HepG2 (cell line): ENCODE results near the gene ITIH2. TPM values are rescaled to one million over a fixed set of nuclear protein-coding genes. Genes with fewer than 3 reads are reported as not detected.

ENCODE experiments used
- CAMTA2 ChIP-seq: sonication (generic); formaldehyde crosslinking; IDR thresholded peaks from 2 replicates; pipeline ENCODE4 v1.4.0; 2020; ENCODE audit warnings: mild to moderate bottlenecking, missing genetic modification reagents, borderline replicate concordance
- DR1 ChIP-seq: sonication (generic); formaldehyde crosslinking; IDR thresholded peaks from 2 replicates; pipeline ENCODE4 v1.8.0; 2021; ENCODE audit warnings: mild to moderate bottlenecking, missing genetic modification reagents, inconsistent platforms
- ETV6 ChIP-seq: sonication (generic); formaldehyde crosslinking; conservative IDR thresholded peaks from 2 replicates; pipeline ENCODE4 v1.4.0; 2020; ENCODE audit warnings: missing genetic modification reagents
- HNRNPL ChIP-seq: fragments of 200-400 bp; formaldehyde crosslinking; IDR thresholded peaks from 2 replicates; pipeline ENCODE4 v1.6.1; 2017; ENCODE audit warnings: mild to moderate bottlenecking, low read depth, low read length
- IRX3 ChIP-seq: sonication (generic); formaldehyde crosslinking; IDR thresholded peaks from 2 replicates; pipeline ENCODE4 v1.8.1; 2023; ENCODE audit warnings: mild to moderate bottlenecking, low read depth, missing genetic modification reagents, borderline replicate concordance
- MEF2D ChIP-seq: sonication (generic); formaldehyde crosslinking; IDR thresholded peaks from 2 replicates; pipeline ENCODE4 v1.5.1; 2020; ENCODE audit warnings: mild to moderate bottlenecking, missing genetic modification reagents
- NFYB ChIP-seq: sonication (generic); formaldehyde crosslinking; IDR thresholded peaks from 2 replicates; pipeline ENCODE4 v1.4.0; 2020; ENCODE audit warnings: missing genetic modification reagents
- NR2F6 ChIP-seq, 2 experiments: IDR thresholded peaks; 2 replicates each; pipeline ENCODE4 v1.6.1; 2016; ENCODE audit warnings: antibody characterized with exemption in 1 of 2, mild to moderate bottlenecking in 1 of 2
- POLR2AphosphoS2 ChIP-seq: IDR thresholded peaks from 2 replicates; pipeline ENCODE4 v1.6.1; 2011; ENCODE audit warnings: low read depth, low read length, improper control_type of control experiment
- TGIF2 ChIP-seq: IDR thresholded peaks from 2 replicates; pipeline ENCODE4 v1.6.1; 2016; ENCODE audit warnings: control low read depth, missing compliant biosample characterization
- ZBTB7B ChIP-seq: sonication (generic); formaldehyde crosslinking; IDR thresholded peaks from 2 replicates; pipeline ENCODE4 v1.4.0; 2020; ENCODE audit warnings: missing genetic modification reagents
- ZFYVE20 ChIP-seq: sonication (generic); formaldehyde crosslinking; IDR thresholded peaks from 2 replicates; pipeline ENCODE4 v1.8.0; 2023; ENCODE audit warnings: low read depth, mild to moderate bottlenecking, moderate library complexity, missing genetic modification reagents, borderline replicate concordance
- ZNF235 ChIP-seq: sonication (generic); formaldehyde crosslinking; IDR thresholded peaks from 2 replicates; pipeline ENCODE4 v1.8.1; 2023; ENCODE audit warnings: mild to moderate bottlenecking, missing genetic modification reagents, borderline replicate concordance
- ZNF432 ChIP-seq: sonication (generic); formaldehyde crosslinking; IDR thresholded peaks from 2 replicates; pipeline ENCODE4 v1.5.0; 2020; ENCODE audit warnings: missing genetic modification reagents, mild to moderate bottlenecking, borderline replicate concordance
- ZNF446 ChIP-seq: sonication (generic); formaldehyde crosslinking; IDR thresholded peaks from 2 replicates; pipeline ENCODE4 v1.5.0; 2020; ENCODE audit warnings: mild to moderate bottlenecking, missing genetic modification reagents
- ZNF770 ChIP-seq: sonication (generic); formaldehyde crosslinking; IDR thresholded peaks from 2 replicates; pipeline ENCODE4 v1.5.0; 2020; ENCODE audit warnings: mild to moderate bottlenecking, missing genetic modification reagents
- polyA plus RNA-seq, 8 experiments: library from polyadenylated mRNA; depleted of rRNA in 3 of 8; stranded (reverse) in 7 of 8; unstranded in 1 of 8; fragments of >200 nt; fragmentation: Illumina TruSeq in 4 of 8; extraction: Trizol in 4 of 8; gene quantifications; 2 replicates each; pipeline versions ENCODE4 v1.2.1 to v1.2.3, GENCODE V29; 2011 to 2016; ENCODE audit warnings: low read depth in 4 of 8, missing spikeins in 1 of 8, mixed read lengths in 1 of 8; ENCODE audit not compliant: insufficient read depth in 1 of 8
- total RNA-seq, 5 experiments: library from RNA; depleted of rRNA; stranded (reverse); fragments of >200 nt; fragmentation: Illumina TruSeq; extraction: Trizol; gene quantifications; 2 replicates each; pipeline ENCODE4 v1.2.3, GENCODE V29; 2016; ENCODE audit warnings: low read depth in 1 of 5
- TF ChIP-seq, protein P1 (sequence below): sonication (generic); formaldehyde crosslinking; IDR thresholded peaks from 2 replicates; pipeline ENCODE4 v1.8.0; 2022; ENCODE audit warnings: missing genetic modification reagents, mild to moderate bottlenecking, moderate library complexity, borderline replicate concordance
- TF ChIP-seq, protein P2 (sequence below): sonication (generic); formaldehyde crosslinking; IDR thresholded peaks from 2 replicates; pipeline ENCODE4 v1.4.0; 2020; ENCODE audit warnings: missing genetic modification reagents
- TF ChIP-seq, protein P3 (sequence below): sonication (generic); formaldehyde crosslinking; IDR thresholded peaks from 2 replicates; pipeline ENCODE4 v1.8.1; 2023; ENCODE audit warnings: mild to moderate bottlenecking, missing genetic modification reagents

Gene ITIH2
- total and polyA plus RNA-seq, 2 of the 13 experiments (the other 11 are each of a cell fraction or from before 2014, with no cell fraction given), result 1,197 to 1,427 TPM

DNA sequence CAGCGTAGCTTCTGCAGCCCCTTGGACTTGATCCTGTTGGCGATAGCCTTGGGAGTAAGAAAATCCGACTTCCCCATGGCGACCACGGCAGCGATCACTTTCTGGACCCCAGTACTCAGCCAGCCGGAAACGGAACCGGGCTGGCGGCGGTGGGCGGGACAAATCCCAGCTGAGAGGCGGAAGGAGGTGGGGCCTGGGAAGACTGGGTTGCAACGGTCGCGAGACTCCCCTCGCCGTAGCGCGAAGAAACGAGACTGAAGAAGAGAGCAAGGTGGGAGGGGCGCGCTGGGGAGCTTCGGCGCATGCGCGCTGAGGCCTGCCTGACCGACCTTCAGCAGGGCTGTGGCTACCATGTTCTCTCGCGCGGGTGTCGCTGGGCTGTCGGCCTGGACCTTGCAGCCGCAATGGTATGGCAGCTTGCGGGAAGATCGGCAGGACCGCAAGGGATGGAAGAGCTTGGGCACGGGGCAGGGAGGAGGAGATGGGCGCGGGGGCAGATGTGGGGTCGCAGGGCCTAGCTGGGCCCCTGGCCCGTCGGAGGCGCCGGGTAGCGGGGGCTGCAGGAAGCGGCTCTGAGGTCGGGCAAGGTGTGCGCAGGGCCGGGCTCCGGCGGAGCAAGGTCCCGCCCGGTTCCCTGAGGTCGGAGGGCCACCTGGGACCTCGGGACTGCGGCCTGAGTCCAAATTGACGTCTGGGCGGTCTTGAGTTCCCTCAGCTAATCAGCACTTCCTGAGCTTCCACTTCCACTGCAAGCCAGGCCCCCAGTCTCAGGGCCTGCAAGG is 84.9 kb downstream of the ITIH2 start, which contains the start of the genes ATP5F1C and KIN (continued):
- 0 out of 2 replicates have a peak, but pooled peaks have one; percentile 36 for TF ChIP-seq ZNF770 (CRISPR knock-in tag)
- TF ChIP-seq ETV6, result no peak
- no peak; the same call in 1 of the 2 replicates for TF ChIP-seq NFYB (CRISPR knock-in tag)
- 0 out of 2 replicates have a peak, but pooled peaks have one; percentile 14 for TF ChIP-seq ZFYVE20 (CRISPR knock-in tag)
- TF ChIP-seq ZNF446 (CRISPR knock-in tag), result 0 out of 2 replicates have a peak, but pooled peaks have one; percentile 37
- no peak for TF ChIP-seq HNRNPL
- peak; percentile 78 for TF ChIP-seq DR1 (CRISPR knock-in tag)
- TF ChIP-seq NR2F6 (IDR thresholded peaks at IDR 0.05), result no peak; the same call in 1 of the 2 replicates
- no peak; the same call in 1 of the 2 replicates for TF ChIP-seq NR2F6 (CRISPR knock-in tag; IDR thresholded peaks at IDR 0.05)
- peak; percentile 77 for TF ChIP-seq MEF2D
- TF ChIP-seq IRX3 (CRISPR knock-in tag), result no peak
- no peak for TF ChIP-seq ZBTB7B (CRISPR knock-in tag)
- TF ChIP-seq CAMTA2 (CRISPR knock-in tag), result peak; percentile 84; the same call in 1 of the 2 replicates
- no peak for TF ChIP-seq ZNF432 (CRISPR knock-in tag)
- no peak for TF ChIP-seq TGIF2 (CRISPR knock-in tag)
- TF ChIP-seq, protein P1, sequence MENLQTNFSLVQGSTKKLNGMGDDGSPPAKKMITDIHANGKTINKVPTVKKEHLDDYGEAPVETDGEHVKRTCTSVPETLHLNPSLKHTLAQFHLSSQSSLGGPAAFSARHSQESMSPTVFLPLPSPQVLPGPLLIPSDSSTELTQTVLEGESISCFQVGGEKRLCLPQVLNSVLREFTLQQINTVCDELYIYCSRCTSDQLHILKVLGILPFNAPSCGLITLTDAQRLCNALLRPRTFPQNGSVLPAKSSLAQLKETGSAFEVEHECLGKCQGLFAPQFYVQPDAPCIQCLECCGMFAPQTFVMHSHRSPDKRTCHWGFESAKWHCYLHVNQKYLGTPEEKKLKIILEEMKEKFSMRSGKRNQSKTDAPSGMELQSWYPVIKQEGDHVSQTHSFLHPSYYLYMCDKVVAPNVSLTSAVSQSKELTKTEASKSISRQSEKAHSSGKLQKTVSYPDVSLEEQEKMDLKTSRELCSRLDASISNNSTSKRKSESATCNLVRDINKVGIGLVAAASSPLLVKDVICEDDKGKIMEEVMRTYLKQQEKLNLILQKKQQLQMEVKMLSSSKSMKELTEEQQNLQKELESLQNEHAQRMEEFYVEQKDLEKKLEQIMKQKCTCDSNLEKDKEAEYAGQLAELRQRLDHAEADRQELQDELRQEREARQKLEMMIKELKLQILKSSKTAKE (CRISPR knock-in tag), result no peak
- TF ChIP-seq POLR2AphosphoS2, result no peak; the same call in 1 of the 2 replicates
- TF ChIP-seq, protein P2, sequence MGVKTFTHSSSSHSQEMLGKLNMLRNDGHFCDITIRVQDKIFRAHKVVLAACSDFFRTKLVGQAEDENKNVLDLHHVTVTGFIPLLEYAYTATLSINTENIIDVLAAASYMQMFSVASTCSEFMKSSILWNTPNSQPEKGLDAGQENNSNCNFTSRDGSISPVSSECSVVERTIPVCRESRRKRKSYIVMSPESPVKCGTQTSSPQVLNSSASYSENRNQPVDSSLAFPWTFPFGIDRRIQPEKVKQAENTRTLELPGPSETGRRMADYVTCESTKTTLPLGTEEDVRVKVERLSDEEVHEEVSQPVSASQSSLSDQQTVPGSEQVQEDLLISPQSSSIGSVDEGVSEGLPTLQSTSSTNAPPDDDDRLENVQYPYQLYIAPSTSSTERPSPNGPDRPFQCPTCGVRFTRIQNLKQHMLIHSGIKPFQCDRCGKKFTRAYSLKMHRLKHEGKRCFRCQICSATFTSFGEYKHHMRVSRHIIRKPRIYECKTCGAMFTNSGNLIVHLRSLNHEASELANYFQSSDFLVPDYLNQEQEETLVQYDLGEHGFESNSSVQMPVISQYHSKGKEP (CRISPR knock-in tag), result no peak
- TF ChIP-seq, protein P3, sequence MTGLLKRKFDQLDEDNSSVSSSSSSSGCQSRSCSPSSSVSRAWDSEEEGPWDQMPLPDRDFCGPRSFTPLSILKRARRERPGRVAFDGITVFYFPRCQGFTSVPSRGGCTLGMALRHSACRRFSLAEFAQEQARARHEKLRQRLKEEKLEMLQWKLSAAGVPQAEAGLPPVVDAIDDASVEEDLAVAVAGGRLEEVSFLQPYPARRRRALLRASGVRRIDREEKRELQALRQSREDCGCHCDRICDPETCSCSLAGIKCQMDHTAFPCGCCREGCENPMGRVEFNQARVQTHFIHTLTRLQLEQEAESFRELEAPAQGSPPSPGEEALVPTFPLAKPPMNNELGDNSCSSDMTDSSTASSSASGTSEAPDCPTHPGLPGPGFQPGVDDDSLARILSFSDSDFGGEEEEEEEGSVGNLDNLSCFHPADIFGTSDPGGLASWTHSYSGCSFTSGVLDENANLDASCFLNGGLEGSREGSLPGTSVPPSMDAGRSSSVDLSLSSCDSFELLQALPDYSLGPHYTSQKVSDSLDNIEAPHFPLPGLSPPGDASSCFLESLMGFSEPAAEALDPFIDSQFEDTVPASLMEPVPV (CRISPR knock-in tag), result no peak; the same call in 1 of the 2 replicates
- TF ChIP-seq ZNF235 (CRISPR knock-in tag), result peak; percentile 88; the same call in 1 of the 2 replicates
